Lung (tissue), 12 donors: ENCODE results near the gene LZTR1. TPM values are rescaled to one million over a fixed set of nuclear protein-coding genes. Genes with fewer than 3 reads are reported as not detected.

Source experiments
- ATAC-seq: fragments of 200-7000 bp; cut with Tn5 transposase; one replicate; pipeline ENCODE4 v1.9.1; 2020; ENCODE audit warnings: moderate number of reproducible peaks; ENCODE audit not compliant: insufficient read depth, low FRiP score
- DNase-seq, 3 donors: peaks; one replicate each; pipeline ENCODE4 v3.0.0-alpha.2; 2013 to 2017
- H3K27ac ChIP-seq, 2 donors: one replicate each; pipeline ENCODE4 v1.5.1; 2013; ENCODE audit warnings: mild to moderate bottlenecking in 2 of 2, moderate library complexity in 2 of 2, control low read depth in 1 of 2, inconsistent platforms in 1 of 2, low read depth in 1 of 2, low read length in 1 of 2
- H3K27me3 ChIP-seq, 3 donors: one replicate each; pipeline ENCODE4 v1.5.1; 2013; ENCODE audit warnings: low read length in 2 of 3; ENCODE audit not compliant: control insufficient read depth in 3 of 3, insufficient read depth in 3 of 3
- H3K36me3 ChIP-seq, 4 donors: one replicate each; pipeline ENCODE4 v1.5.1; 2013; ENCODE audit warnings: low read length in 4 of 4, mild to moderate bottlenecking in 1 of 4, moderate library complexity in 1 of 4; ENCODE audit not compliant: control insufficient read depth in 4 of 4, insufficient read depth in 4 of 4
- H3K4me1 ChIP-seq, 5 donors: one replicate each; pipeline ENCODE4 v1.5.1; 2013; ENCODE audit warnings: low read length in 5 of 5, mild to moderate bottlenecking in 2 of 5, moderate library complexity in 1 of 5; ENCODE audit not compliant: control insufficient read depth in 5 of 5, insufficient read depth in 5 of 5
- H3K4me3 ChIP-seq: one replicate; pipeline ENCODE4 v1.5.1; 2013; ENCODE audit warnings: mild to moderate bottlenecking, control low read depth, moderate library complexity
- H3K9ac ChIP-seq, 2 donors: one replicate each; pipeline ENCODE4 v1.5.1; 2013; ENCODE audit warnings: low read length in 2 of 2, control low read depth in 1 of 2; ENCODE audit not compliant: insufficient read depth in 1 of 2
- H3K9me3 ChIP-seq, 4 donors: one replicate each; pipeline ENCODE4 v1.5.1; 2013; ENCODE audit warnings: low read length in 3 of 4, mild to moderate bottlenecking in 1 of 4, moderate library complexity in 1 of 4; ENCODE audit not compliant: control insufficient read depth in 4 of 4, insufficient read depth in 3 of 4
- CTCF ChIP-seq: IDR thresholded peaks from 2 replicates; pipeline ENCODE4 v1.5.1; 2012; ENCODE audit warnings: mild to moderate bottlenecking; ENCODE audit errors: control extremely low read depth, extremely low read depth
- WGBS, 2 donors: extraction: QIAGEN DNeasy Blood & Tissue Kit; methylation state at CpG; one replicate each; pipeline ENCODE4 v1.1.7; 2013; 5-methylcytosine and 5-hydroxymethylcytosine counted together
- polyA plus RNA-seq, 2 donors: library from polyadenylated mRNA; stranded (reverse); fragments of 200-250 nt; gene quantifications; one replicate each; pipeline ENCODE4 v1.2.1, GENCODE V29; 2013
- total RNA-seq, 2 donors: library from RNA; depleted of rRNA in 1 of 2; stranded (reverse); fragments of >200 nt in 1 of 2; gene quantifications; one replicate each; pipeline ENCODE4 v1.2.1, GENCODE V29; 2014 to 2021
- donor health status: control.
- donor health status: control.
- donor health status: Bipolar disorder and iron deficiency.
- donor health status: healthy.
- donor health status: DM: yes; HTN: yes; CAD: no.

Gene LZTR1
- total and polyA plus RNA-seq, 4 donors: 33.8 to 64.9 (median 44.9) TPM

DNA sequence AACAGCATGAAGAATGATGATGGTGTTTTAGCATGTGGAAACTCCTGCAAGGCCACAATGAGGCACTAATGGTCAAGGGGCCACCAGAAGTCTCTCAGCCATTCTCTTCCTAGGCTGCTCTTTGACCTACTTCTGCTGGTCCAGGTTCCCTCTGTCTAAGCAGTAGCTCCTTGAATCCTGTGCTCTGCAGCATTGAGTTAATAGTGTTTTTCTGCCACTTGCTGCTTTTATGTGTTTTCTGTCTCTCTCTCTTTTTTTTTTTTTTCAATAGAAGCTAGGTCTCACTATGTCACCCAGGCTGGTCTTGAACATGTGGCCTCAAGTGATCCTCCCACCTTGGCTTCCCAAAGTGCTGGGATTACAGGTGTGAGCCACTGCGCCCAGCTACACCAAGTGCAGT lies 35.1 kb upstream of the LZTR1 start:
- DNase-seq: no peak
- no peak for TF ChIP-seq CTCF

DNA sequence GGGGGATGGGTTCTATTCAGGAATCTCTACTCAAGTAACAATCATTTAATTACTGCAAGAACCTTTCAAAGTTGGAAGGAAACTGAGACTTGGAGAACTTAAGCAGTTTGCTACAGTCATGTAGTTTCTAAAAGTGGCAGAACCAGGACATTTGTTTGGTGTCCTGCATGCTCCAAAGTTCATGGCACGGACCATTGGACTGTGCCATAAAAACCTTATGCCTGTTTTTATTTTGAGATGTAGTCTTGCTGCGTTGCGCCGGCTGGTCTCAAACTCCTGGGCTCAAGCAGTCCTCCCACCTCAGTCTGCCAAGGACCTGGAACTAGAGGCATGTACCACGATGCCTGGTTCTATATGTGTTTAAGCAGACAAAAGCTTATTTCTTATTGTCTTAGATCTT lies 33.6 kb upstream of the LZTR1 start:
- 83 to 90% methylated on average over 5 of the region's 5 CpGs for WGBS, 2 donors
- no peak for TF ChIP-seq CTCF
- no peak for ATAC-seq

More for the DNA sequence above, 35.1 kb upstream of the LZTR1 start:
- WGBS, 2 donors: 96% methylated on average over 1 of the region's 1 CpG
- H3K36me3 ChIP-seq: peaks cover 10 to 20% (median 13%) of the 10 kb centered on the region in 4 donors
- H3K9ac ChIP-seq: no peak overlapping the region
- H3K4me1 ChIP-seq: peaks cover 0 to 8% (median 0%) of the 10 kb centered on the region in 5 donors
- no peak overlapping the region for H3K4me3 ChIP-seq
- peak overlapping the region in 1 of 2 donors; percentile 50 for H3K27ac ChIP-seq
- H3K9me3 ChIP-seq: peaks cover 0 to 1% (median 0%) of the 10 kb centered on the region in 4 donors
- no peak for ATAC-seq
- no peaks in the 10 kb centered on the region for H3K27me3 ChIP-seq

GRCh38 chr22:20948989-20949388 lies 33.1 kb upstream of the LZTR1 start:
- H3K4me3 ChIP-seq: no peak overlapping the region
- H3K27ac ChIP-seq: no peak overlapping the region
- no peaks in the 10 kb centered on the region for H3K27me3 ChIP-seq
- peaks cover 0 to 8% (median 0%) of the 10 kb centered on the region in 5 donors for H3K4me1 ChIP-seq
- H3K9ac ChIP-seq: no peak overlapping the region
- no peak for DNase-seq
- no peak for ATAC-seq
- TF ChIP-seq CTCF: no peak
- 97 to 98% methylated on average over 5 of the region's 5 CpGs for WGBS, 2 donors
- H3K9me3 ChIP-seq: peaks cover 0 to 1% (median 0%) of the 10 kb centered on the region in 4 donors
- peaks cover 12 to 25% (median 18%) of the 10 kb centered on the region in 4 donors for H3K36me3 ChIP-seq

More for the DNA sequence above, 33.6 kb upstream of the LZTR1 start:
- peaks cover 0 to 8% (median 0%) of the 10 kb centered on the region in 5 donors for H3K4me1 ChIP-seq
- H3K27ac ChIP-seq: no peak overlapping the region
- no peaks in the 10 kb centered on the region for H3K27me3 ChIP-seq
- H3K4me3 ChIP-seq: no peak overlapping the region
- H3K36me3 ChIP-seq: peaks cover 12 to 23% (median 18%) of the 10 kb centered on the region in 4 donors
- no peak for DNase-seq
- H3K9ac ChIP-seq: no peak overlapping the region
- peaks cover 0 to 1% (median 0%) of the 10 kb centered on the region in 4 donors for H3K9me3 ChIP-seq

DNA sequence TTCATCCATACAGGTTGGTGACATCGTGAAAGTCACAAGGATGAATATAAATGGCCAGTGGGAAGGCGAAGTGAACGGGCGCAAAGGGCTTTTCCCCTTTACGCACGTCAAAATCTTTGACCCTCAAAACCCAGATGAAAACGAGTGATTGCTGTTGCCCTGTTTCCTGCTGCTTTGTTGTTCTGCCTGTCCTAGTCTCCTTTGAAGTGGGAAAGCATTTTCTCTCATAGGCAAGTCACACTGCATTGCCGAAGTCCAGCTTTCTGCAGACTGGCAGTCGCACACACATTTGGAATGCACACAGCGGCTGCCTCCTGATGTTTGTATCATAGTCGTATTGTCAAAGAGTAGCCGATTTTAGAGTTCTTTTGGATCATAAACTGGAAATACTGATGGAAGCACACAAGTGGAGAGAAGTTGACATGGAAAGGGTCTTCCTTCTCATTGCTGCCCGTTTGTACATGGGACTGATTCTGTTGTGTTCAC lies 32.4 kb upstream of the LZTR1 start:
- peaks cover 0 to 1% (median 0%) of the 10 kb centered on the region in 4 donors for H3K9me3 ChIP-seq
- no peak overlapping the region for H3K4me3 ChIP-seq
- no peak overlapping the region for H3K9ac ChIP-seq
- 84 to 89% methylated on average over 13 of the region's 13 CpGs for WGBS, 2 donors
- H3K4me1 ChIP-seq: peaks cover 0 to 8% (median 0%) of the 10 kb centered on the region in 5 donors
- DNase-seq: no peak
- peaks cover 12 to 28% (median 18%) of the 10 kb centered on the region in 4 donors for H3K36me3 ChIP-seq
- no peak for TF ChIP-seq CTCF
- no peak overlapping the region for H3K27ac ChIP-seq
- no peaks in the 10 kb centered on the region for H3K27me3 ChIP-seq
- ATAC-seq: no peak
